Amniotic stem cell (primary cell): ENCODE data around the gene MYL1.

Experiments
- DNase-seq: peaks from one replicate; lab custom pipeline; 2025; lab: John Stamatoyannopoulos, UW

The MYL1 gene

GRCh38 chr2:210267698-210268097 lies 47.3 kb downstream of the MYL1 start:
- DNase-seq, result no peak

GRCh38 chr2:210264282-210264681 lies 50.7 kb downstream of the MYL1 start:
- DNase-seq, result no peak

GRCh38 chr2:210263841-210264240 lies 51.1 kb downstream of the MYL1 start:
- DNase-seq, result no peak

DNA sequence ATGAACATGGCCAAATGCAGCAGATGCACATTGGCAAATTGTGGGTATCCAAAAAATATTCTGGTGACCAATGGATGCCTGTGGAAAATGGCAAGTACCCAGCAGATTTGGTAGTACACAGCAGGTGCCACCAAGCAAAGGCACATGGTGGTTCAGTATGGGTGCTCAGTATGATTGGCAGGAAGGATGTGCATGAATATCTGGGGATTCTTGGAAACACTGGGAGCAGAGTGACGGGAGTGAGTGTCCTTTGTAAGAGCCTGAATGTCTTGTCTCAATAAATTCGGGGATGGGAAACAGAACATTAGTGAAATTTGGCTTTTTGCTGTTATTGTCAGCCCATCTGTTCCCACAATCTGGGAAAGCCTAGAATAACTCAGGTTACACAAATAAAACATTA lies 52.9 kb downstream of the MYL1 start:
- no peak for DNase-seq

- no peak for DNase-seq
Observed at GRCh38 chr2:210259687-210260086, 55.3 kb downstream of the MYL1 start.

DNA sequence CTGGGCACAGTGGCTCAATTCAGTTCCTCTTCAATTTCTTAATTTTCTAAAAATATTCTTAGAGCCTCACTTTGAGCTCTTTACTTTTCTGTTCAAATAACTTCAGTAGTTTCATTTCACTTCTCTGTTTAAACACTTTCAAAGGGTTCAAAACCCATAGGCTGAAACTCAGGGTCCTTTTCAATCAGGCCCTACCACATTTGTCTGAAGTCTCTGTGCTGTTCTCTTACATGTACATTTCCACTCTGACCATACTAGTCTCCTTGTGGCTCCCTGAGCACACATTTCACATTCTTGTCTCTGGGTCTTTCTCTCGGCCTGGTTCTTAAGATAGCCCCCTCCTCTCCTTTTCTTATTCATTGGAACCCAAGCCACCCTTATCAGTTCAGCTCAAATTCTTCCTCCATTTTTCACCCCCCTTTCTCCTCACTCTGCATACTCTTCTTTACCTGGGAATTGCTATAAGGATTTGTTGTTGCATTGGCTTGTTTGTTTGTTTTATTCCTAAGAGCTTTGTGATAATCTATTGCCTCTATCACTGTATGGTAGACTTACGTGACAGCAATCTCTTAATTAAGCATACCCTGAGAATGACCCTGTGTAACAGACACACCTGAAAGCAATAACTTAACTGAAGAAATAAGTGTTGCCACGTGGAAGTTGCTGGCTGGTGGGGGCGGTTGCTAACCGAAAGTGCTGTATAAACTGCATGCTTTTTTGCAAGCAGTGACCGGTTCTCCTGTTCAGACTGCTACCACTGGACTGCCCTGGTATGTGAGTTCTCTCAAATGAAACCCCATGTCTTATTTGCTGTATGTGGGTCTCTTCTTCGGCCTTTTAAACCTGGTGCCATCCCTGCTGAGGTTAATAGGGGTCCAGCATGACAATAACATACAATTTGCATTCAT lies 62.0 kb downstream of the MYL1 start:
- DNase-seq, result no peak

GRCh38 chr2:210250622-210251021 lies 64.4 kb downstream of the MYL1 start:
- DNase-seq, result no peak
